Measurements from ENCODE around the gene TMEM69.

- TF ChIP-seq CTCF (conservative IDR thresholded peaks at IDR 0.05; ENCODE audit: low read depth, low read length) (no peak), EZH2 (IDR thresholded peaks at IDR 0.05; ENCODE audit: borderline replicate concordance, low read depth, low read length, poor library complexity, severe bottlenecking) (no peak)
Observed at GRCh38 chr1:45739137-45739536, 51.2 kb downstream of the TMEM69 start.

All from A673 (cell line).